Heart right ventricle (tissue), 16 donors: ENCODE measurements around the gene MNX1. TPM values are rescaled to one million over a fixed set of nuclear protein-coding genes. Genes with fewer than 3 reads are reported as not detected.

Experiments used
- ATAC-seq, 8 donors: fragments of 200-7000 bp; cut with Tn5 transposase; one replicate each; pipeline ENCODE4 v1.9.1; 2020; ENCODE audit warnings: mild to moderate bottlenecking in 8 of 8, moderate library complexity in 8 of 8, moderate number of reproducible peaks in 1 of 8
- DNase-seq, 2 donors: peaks; one replicate each; pipeline ENCODE4 v3.0.0-alpha.2; 2020
- H3K27ac ChIP-seq, 10 donors: fragments of 200-600 bp; sonication (generic) in 2 of 10; one replicate each; pipeline versions ENCODE4 v1.5.0 to v1.8.0; 2020 to 2022; ENCODE audit warnings: mild to moderate bottlenecking in 3 of 10
- H3K27me3 ChIP-seq, 7 donors: fragments of 200-600 bp; one replicate each; pipeline ENCODE4 v1.8.0; 2021 to 2022; ENCODE audit warnings: mild to moderate bottlenecking in 2 of 7
- H3K36me3 ChIP-seq, 9 donors: fragments of 200-600 bp; sonication (generic) in 1 of 9; one replicate each; pipeline versions ENCODE4 v1.5.0 to v1.8.0; 2020 to 2022; ENCODE audit warnings: mild to moderate bottlenecking in 2 of 9
- H3K4me1 ChIP-seq, 9 donors: fragments of 200-600 bp; sonication (generic) in 1 of 9; one replicate each; pipeline versions ENCODE4 v1.5.0 to v1.8.0; 2020 to 2022; ENCODE audit warnings: mild to moderate bottlenecking in 4 of 9
- H3K4me3 ChIP-seq, 10 donors: fragments of 200-600 bp; sonication (generic) in 2 of 10; one replicate each; pipeline versions ENCODE4 v1.5.0 to v1.8.0; 2020 to 2022; ENCODE audit warnings: mild to moderate bottlenecking in 7 of 10, moderate library complexity in 2 of 10
- H3K9me3 ChIP-seq, 11 donors: fragments of 200-600 bp in 10 of 11; sonication (generic) in 2 of 11; one replicate each; pipeline versions ENCODE4 v1.5.0 to v1.8.0; 2013 to 2022; ENCODE audit warnings: mild to moderate bottlenecking in 2 of 11, control low read depth in 1 of 11, moderate library complexity in 1 of 11
- WGBS, 2 donors: extraction: QIAGEN DNeasy Blood & Tissue Kit; methylation state at CpG; one replicate each; pipeline ENCODE4 v1.1.7; 2013; ENCODE audit warnings: inconsistent platforms in 1 of 2; 5-methylcytosine and 5-hydroxymethylcytosine counted together
- intact Hi-C, 10 donors: fragments of 100-400 bp; cut with DNase I; formaldehyde crosslinking; loops; one replicate each; pipeline versions ENCODE4 v1.11.1 to v1.14.2; 2022
- polyA plus RNA-seq, 2 donors: library from polyadenylated mRNA; stranded (reverse); fragments of 200-250 nt; gene quantifications; one replicate each; pipeline ENCODE4 v1.2.3, GENCODE V29; 2013
- total RNA-seq, 10 donors: library from RNA; stranded (reverse); fragmentation: NEBNext Ultra II Directional in 3 of 10; extraction: Animal tissue kit (Norgen Biotek cat#: 25700) in 3 of 10; gene quantifications; one replicate each; pipeline versions ENCODE4 v1.2.1 to v1.2.4, GENCODE V29; 2021 to 2023
- TF ChIP-seq, protein P1 (sequence below), 9 donors: fragments of 200-600 bp; sonication (generic) in 2 of 9; IDR thresholded peaks; one replicate each; pipeline versions ENCODE4 v1.5.0 to v1.8.0; 2021 to 2022; ENCODE audit warnings: antibody characterized with exemption in 9 of 9, mild to moderate bottlenecking in 5 of 9, moderate library complexity in 1 of 9
- donor health status: Arrhythmogenic right ventricular cardiomyopathy.
- donor health status: ischemic (EF 13 %, LVEDD 7.1; RV severe dilation, severe dysfunction).
- donor health status: healthy with polysubstance abuse.
- donor health status: DM: no; HTN: yes; CAD: no.
- donor health status: DM: no; HTN: no; CAD: no.
- donor health status: ischemic (EF 25% LVEDD 6.9; RV normal size, moderate dysfunction).
- donor health status: ischemic (EF 25% LVEDD 5.7; RV mildly dilated, moderate dysfunction).
- donor health status: healthy.
- donor health status: DM: yes; HTN: yes; CAD: no.
- donor health status: Ischemic cardiomyopathy.
- donor health status: ischemic (EF 35%, LVEDD 5.7; RV mildly dilated, moderate dysfunction).
- donor health status: nonischemic (EF 11% LVEDD 7.7; RV severe dilation, severe dysfunction).
- donor health status: DM: yes; HTN: yes; CAD: no.
- donor health status: PGD.
- donor health status: ischemic (EF 29% LVEDD 5.4; RV normal size, mild dysfunction).
- donor health status: nonischemic (EF 23%, LVEDD 6.1; RV moderate dilation, normal function).

The MNX1 gene
- total and polyA plus RNA-seq, 12 donors: not detected

DNA sequence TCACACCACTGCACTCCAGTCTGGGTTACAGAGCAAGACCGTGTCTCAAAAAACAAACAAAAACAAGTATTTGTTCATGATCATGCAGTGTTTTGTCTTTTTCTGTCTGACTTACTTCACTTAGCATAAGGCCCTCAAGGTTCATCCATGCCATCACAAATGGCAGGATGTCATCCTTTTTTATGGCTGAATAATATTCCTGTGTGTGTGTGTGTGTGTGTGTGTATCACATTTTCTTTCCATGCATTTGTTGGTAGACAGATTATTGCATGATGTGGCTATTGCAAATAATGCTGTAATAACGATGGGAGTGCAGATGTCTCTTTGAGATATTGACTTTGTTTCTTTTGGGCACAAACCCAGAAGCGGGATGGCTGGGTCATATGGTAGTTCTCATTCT is 14.3 kb upstream of the MNX1 start:
- H3K36me3 ChIP-seq: no peaks in the 10 kb centered on the region
- TF ChIP-seq, protein P1, sequence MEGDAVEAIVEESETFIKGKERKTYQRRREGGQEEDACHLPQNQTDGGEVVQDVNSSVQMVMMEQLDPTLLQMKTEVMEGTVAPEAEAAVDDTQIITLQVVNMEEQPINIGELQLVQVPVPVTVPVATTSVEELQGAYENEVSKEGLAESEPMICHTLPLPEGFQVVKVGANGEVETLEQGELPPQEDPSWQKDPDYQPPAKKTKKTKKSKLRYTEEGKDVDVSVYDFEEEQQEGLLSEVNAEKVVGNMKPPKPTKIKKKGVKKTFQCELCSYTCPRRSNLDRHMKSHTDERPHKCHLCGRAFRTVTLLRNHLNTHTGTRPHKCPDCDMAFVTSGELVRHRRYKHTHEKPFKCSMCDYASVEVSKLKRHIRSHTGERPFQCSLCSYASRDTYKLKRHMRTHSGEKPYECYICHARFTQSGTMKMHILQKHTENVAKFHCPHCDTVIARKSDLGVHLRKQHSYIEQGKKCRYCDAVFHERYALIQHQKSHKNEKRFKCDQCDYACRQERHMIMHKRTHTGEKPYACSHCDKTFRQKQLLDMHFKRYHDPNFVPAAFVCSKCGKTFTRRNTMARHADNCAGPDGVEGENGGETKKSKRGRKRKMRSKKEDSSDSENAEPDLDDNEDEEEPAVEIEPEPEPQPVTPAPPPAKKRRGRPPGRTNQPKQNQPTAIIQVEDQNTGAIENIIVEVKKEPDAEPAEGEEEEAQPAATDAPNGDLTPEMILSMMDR (IDR thresholded peaks at IDR 0.05): no peak
- peaks cover 24 to 100% (median 99%) of the 10 kb centered on the region in 7 donors for H3K27me3 ChIP-seq
- no peak overlapping the region for H3K4me3 ChIP-seq
- H3K9me3 ChIP-seq: no peaks in the 10 kb centered on the region
- intact Hi-C loops: no loop called here
- peaks cover 0 to 18% (median 9%) of the 10 kb centered on the region in 9 donors for H3K4me1 ChIP-seq
- DNase-seq (no peak), ATAC-seq (no peak)
- WGBS, 2 donors: 85 to 91% methylated on average over 3 of the region's 3 CpGs
- H3K27ac ChIP-seq: no peak overlapping the region

- intact Hi-C loops: no loop called here
- Histone ChIP-seq H3K27ac (no peak overlapping the region), H3K36me3 (no peaks in the 10 kb centered on the region), H3K4me1 (peaks cover 0 to 24% (median 9%) of the 10 kb centered on the region in 9 donors), H3K4me3 (no peak overlapping the region), H3K27me3 (peaks cover 34 to 100% (median 99%) of the 10 kb centered on the region in 7 donors), H3K9me3 (no peaks in the 10 kb centered on the region)
- DNase-seq (no peak), ATAC-seq (no peak)
- TF ChIP-seq, protein P1 (IDR thresholded peaks at IDR 0.05): no peak
- 14 to 16% methylated on average over 4 of the region's 4 CpGs for WGBS, 2 donors
Measured at GRCh38 chr7:157023589-157023905, 13.1 kb upstream of the MNX1 start.

DNA sequence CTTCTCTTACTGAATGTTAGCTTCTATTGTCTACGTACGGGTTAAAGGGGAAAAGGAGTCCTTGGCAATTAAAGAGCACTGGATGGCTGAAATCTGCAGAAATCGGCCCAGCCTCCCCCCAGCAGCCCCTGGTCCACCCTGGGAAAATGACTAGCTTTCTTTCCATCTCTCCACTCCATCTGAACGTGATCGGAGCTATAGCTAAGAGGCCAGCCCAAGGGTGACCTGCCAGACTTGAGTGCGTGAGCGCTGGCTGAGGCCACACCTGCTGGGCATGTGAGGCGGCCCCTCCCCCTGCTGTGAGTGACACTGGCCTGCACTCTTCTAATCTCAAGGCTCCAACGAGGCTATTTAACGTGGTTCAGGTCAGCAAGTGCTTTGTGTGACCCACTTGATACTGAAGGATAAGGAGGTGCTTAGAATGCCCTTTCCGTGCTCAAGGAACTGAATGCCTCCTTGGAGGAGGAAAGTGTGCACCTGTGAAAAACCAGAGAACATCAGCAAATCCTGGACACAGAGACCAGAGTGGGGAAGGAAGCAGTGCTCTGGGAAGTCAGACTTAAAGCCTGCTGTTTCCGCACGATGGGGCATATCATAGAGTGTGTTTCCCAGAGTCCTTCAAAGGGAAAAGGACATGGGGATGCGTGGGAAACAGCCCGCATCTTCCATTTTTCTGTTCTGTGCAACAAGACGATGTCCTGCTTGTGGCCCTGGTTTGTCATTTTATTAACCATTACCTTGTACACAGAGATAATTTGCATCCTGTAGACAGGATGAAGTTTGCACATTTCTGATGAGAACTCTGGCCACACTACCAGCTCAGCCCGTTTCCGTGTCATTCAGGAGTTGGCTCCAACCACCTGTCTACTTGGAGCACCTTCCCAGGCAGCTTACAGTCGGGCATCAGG is 12.5 kb upstream of the MNX1 start:
- intact Hi-C loops: no loop called here
- Histone ChIP-seq H3K4me1 (peaks cover 0 to 28% (median 12%) of the 10 kb centered on the region in 9 donors), H3K27ac (no peak overlapping the region), H3K27me3 (peaks cover 40 to 100% (median 99%) of the 10 kb centered on the region in 7 donors), H3K4me3 (no peak overlapping the region), H3K36me3 (no peaks in the 10 kb centered on the region), H3K9me3 (no peaks in the 10 kb centered on the region)
- DNase-seq: no peak
- no peak for ATAC-seq
- WGBS, 2 donors: 7 to 10% methylated on average over 19 of the region's 19 CpGs
- TF ChIP-seq, protein P1 (IDR thresholded peaks at IDR 0.05): no peak

DNA sequence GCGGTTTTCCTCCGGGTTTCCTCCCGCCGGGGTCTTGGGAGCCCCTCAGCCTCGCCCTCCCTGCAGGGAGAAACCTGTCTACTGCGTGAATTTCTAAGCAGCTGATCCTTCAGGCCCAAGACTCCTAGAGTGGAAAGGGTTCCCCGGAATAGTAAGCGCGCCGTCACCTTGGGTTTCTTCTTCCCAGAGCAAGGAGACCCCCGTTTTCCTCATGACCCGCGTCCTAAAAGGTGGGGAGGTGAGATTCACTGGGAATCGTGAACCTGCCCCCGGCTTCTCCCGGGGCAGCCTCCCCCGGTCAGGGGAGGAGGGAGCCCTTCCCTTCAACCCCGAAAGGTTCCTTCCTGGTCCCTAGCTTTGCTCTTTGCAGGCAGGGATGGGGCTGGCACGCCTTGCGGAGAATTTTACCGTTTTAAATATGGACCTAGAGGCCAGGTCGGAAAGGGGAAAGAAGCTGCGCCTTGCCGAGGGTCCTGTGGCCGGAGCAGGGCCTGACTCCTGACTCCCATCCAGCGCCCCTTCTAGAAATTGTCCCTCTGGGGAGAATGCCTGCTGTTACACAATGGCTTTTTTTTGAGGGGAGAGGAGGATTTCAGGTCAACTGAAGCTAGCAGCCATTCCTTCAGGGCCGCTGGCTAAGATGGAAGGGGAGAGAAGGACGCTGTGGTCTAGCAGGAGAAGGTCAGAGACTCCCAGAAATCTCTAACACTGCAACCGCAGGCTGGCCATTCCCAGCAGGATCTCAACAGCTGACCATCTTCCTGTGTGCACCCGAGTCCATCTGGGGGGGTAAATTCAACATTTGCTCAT is 11.6 kb upstream of the MNX1 start:
- no peak for ATAC-seq
- peaks cover 43 to 100% (median 99%) of the 10 kb centered on the region in 7 donors for H3K27me3 ChIP-seq

More for the DNA sequence above, 11.6 kb upstream of the MNX1 start:
- H3K4me1 ChIP-seq: peaks cover 0 to 29% (median 14%) of the 10 kb centered on the region in 9 donors
- whole genome bisulfite sequencing, 2 donors: 3 to 4% methylated on average over 30 of the region's 30 CpGs
- H3K36me3 ChIP-seq: no peaks in the 10 kb centered on the region
- DNase-seq: no peak
- H3K9me3 ChIP-seq: no peaks in the 10 kb centered on the region
- TF ChIP-seq, protein P1 (IDR thresholded peaks at IDR 0.05): no peak
- peak overlapping the region in 3 of 10 donors; percentile 3 to 26 (median 7) for H3K4me3 ChIP-seq
- H3K27ac ChIP-seq: no peak overlapping the region
- intact Hi-C loops: no loop called here
